ENCODE data around the gene CHST8.

The CHST8 gene

DNA sequence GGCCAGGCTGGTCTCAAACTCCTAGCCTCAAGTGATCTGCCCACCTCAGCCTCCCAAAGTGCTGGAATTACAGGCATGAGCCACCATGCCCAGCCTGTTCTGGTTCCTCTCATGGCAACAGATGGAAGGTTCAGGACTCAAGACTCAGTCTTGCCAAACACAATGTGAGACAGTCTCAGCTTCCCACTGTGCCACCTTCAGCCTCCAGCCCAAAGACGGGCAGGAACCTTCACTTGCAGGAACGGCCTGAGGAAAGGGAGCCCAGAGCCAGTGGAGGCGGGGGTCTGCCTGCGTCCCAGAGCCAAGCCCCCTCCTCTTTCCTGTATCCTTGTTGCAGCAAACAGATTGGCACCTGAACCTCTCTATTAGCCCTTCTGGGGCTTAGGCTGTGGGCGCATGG lies 2.9 kb upstream of the CHST8 start:
- DNase-seq (ENCODE audit: low read depth in 2 of 2), result no peak

DNA sequence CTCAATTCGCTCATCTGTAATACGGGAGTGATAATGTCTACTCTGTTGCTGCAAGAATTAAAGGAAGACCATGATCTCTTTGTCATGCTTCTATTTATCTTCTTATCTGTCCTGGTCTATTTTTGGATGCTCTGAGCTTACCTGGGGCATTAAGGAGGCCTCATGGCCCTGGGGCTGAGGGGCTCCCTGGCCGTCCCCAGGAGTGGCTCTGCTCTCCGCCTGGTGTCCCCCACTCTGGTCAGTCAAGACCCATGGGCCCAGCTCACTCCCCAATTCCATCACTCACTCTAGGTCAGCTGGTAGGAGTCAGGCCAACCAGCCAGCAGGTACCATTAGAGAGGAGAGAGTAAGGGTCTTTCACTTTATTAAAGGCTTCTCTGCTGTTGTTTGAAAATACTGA lies 1.1 kb upstream of the CHST8 start:
- no peak for DNase-seq (ENCODE audit: low read depth in 2 of 2)

DNA sequence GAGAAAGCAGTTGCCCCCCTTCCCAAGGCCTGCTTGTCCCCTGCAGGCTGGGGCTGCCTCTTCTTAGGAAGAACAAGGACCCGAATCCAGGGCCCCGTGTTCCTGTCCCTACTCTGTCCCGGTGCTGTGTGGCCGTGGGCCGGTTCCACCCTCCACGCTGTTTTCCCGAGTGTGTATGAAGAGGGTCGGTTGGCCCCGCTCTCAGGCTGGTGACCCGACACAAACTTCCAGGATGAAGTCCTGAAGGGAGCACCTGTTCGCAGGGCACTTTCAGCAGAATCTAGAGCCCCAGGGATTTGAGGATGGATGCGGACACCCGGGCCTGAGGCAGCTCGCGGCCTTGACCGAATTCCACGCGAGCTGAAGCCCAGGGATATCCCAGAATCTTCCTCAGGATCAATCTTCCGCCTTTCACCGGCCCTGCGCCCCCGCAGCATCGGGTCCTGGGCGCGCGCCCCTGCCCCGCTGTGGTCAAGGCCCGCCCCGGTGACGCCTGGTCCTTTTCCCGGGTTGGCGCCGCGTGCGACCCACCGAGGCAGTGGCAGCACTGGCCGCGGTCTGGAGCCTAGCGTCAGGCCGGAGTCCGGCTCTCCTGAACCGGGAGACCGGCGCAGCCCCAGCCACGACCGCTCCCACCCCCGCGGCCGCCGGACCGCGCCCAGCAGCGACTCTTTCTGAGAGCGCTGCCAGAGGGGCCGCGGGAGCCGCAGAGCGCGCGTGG lies 528 bp upstream of the CHST8 start:
- no peak for DNase-seq (ENCODE audit: low read depth in 2 of 2)

DNA sequence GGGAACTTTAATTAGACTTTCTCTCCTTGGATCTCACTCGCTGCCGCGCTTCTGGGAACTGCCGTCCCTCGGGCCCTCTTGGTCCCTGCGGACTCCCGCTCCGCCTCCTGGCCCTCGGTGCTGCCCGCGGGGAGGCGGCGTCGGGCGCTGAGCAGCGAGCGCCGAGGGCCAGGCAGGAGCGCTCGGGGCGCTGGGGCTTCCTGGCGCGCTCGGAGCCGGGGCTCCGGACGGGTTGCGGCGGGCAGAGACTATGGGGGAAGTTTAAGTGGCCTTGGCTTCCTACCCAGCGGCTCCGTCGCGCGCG lies 704 bp downstream of the CHST8 start:
- DNase-seq (ENCODE audit: low read depth in 2 of 2), result no peak

DNA sequence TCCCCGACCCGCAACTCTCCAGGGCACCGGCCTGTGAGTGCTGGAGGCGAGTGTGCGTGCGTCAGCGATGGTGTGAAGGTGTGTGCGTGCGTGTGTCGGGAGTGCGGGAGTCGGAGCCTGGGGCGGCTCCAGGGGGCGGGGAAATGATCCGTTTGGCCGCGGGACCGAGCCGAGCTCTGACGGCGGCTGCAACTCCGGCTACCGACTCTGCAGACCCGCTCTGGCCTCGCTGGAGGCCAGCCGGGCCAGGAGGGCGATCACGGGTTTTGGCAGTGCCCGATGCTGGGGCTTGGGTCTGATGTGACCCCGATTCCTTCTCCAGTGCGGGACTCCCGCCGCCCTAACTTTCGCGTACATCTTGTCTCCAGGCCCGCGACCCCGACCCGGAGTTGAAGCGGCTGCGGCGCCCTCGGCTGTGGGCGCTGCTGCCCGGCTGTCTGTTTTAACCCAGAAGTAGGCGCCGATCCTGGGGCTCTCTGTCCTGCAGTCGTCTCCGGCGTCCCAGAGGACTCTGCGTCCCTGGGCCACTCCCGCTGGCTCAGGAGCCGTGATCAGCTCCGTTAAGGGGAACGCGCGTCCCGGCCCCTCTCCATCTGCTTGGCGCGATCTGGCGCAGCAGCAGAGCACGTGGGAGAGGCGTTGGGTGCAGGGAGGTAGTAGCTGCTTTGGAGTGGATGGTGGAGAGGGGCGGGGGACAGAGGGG lies 1.2 kb downstream of the CHST8 start:
- no peak for DNase-seq (ENCODE audit: low read depth in 2 of 2)

DNA sequence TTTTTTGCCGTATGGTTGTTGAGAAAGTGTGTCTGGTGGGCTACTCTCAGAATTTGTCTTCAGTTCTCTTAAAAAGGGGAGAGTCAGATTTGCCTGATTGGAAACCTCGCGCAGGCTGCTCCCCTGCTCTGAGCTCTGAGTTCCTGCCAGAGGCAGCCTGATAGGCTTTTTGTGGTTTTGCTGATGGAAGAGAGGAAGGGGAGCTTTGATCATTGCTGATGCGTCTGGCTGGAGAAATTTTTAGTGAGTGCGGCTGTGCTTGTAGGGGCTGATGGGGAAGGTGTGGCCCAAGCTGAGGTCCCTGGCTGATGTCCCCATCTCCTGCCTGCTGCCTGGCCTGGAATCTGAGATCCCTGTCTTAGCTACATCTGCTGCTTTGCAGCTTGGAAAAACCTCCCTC lies 2.8 kb downstream of the CHST8 start:
- no peak for DNase-seq (ENCODE audit: low read depth in 2 of 2)

DNA sequence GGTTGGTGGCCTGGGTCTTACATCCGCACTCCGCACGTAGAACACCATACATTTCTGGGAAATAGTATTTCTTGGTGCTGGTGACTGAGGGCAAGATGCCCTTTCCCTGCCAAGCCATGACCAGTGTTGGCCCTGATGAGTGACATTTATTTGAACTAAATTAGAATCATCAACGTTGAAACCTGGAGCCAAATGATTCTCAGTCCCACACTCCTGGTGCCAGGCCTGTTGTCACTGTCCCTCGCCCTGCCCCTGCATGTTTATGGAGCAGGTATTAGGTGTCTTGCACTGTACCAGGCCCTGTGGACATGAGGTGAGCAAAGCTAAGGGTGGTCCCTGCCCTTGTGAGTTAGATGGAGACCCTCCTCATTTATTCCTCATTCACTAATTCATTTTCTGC lies 5.8 kb downstream of the CHST8 start:
- no peak for DNase-seq (ENCODE audit: low read depth in 2 of 2)

DNA sequence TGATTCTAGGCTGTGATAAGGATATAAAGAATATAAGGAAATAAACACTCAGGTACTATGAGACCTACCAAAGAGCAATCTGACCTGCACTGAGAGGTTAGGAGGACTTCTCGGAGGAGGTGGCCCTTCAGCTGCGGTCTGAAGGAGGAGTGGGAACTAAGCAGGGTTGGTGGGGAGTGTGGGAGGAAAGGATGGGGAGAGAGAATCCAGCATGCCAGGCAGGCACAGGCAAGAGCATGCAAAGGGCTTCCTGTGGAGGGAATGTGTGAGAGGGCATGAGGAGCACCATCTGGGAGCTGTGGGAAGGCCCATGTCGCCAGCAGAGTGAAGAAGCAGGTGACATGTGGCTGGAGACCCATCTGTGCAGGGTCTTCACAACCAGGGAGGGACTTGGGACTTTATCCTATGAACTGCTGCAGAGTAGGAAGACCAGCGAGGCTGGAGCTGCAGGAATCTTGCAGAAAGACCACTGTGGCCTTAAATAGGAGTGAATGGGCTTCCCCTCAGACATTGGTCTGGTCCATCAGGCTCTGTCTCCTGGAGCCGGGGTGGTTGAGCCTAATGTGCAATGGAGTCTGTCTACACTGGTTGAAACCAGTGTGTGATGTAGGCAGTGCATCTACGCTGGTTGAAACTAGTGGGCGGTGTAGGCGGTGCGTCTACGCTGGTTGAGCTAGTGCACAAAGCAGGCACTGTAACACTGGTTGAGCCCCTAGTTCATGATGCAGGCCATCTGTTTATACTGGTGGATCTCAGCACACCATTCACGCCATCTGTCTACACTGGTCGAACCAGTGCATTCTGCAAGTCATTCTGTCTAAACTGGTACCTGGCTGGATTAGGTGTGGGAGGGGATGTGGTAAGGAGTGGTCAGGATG lies 6.4 kb downstream of the CHST8 start:
- DNase-seq (ENCODE audit: low read depth in 2 of 2), result no peak

DNA sequence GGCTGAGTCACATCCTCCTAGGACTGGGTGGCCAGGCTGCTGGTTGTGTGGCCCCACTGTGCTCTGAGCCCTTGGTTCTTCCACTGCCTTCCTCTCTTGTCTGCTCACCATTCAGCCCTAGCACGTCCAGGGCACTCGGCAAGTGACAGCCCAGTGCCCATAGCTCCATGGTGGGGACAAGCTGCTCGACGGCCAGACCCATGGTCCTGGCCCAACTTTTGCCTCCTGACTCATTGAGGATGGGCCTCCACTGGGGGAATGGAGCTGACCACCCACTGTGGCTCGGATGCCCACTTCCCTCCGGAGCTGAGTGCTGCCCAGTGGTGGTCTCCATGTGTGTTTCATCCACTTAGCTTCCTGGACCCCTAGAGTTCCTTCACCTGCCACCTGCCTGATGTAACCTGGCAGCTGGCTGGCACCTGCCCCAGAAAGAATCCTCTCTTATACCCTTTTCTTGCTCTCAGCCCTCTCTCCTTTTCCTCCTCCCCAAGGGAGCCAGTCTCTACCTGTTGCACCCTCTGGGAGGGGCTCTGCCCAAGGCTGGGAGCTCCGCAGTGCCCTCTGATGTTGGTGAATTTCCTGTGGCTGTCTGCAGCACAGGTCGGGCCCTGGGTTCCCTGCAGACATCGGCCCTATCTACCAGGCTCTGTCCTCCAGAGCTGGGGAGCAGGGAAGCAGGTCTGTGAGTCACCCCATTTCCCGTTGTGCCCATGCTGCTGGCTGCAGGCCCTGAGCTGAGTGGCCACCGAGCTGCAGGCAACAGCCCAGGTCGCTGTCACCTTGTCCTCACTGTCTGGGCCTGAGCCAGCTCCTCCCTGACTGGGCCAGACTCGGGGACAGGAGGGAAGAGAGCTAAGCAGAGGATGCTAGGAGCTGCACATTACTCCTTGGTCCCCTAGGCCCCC lies 7.4 kb downstream of the CHST8 start:
- no peak for DNase-seq (ENCODE audit: low read depth in 2 of 2)

DNA sequence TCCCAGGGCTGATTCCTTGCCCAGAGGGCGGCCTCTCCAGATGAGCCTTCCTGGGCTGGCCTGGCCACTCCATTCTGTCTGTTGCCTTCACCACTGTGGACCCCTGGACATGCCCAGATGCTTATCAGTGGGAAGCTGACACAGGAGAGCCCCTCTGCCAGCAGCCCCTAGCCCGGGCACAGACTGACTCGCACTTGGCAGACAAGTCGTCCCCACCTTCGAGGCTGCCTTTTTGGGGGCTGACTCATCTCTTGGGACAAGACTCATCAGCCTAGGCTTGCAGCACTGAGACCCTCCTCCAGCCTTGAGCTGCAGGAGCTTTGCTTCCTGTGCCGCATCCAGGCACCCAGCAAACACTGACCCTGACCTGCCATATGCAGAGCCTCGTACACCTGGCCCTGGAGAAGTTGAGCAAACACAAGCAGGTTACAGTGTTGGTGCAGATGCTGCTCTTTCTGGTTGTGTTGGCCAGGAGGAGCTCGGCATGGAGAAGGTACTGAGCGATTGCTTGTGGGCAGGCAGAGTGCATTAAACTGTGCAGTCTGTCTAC lies 8.1 kb downstream of the CHST8 start:
- no peak for DNase-seq (ENCODE audit: low read depth in 2 of 2)

DNA sequence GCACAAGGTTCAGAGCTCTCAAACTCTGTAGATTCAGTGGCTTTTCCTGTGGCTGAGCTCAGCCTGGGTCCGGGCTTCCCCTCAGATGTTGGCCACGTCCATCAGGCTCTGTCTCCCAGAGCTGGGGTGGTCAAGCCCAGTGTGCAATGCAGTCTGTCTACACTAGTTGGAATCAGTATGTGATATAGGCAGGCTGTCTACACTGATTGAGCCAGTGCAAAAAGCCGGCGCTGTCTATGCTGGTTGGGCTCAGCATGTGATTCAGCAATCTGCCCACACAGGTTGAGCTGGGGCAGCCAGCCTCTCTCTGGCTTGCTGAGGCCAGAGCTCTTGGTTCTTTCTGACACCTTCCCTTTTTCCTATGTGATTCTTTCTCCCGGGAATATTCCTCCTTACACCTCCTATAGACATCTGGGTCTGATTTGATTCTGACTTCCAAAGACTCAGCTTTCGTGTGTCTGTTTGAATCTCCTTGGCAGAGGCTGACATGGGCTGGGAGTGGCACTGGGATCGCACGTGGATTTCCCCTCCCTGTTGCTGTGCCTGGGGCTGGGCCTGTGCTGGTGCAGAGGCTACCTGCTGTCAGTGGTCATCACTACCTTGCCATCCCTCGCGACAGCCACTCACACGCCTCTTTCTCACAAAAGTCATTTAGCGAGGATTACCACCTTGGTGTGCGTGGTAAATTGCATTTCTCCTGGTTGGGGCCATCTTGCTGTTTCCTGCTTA lies 9.3 kb downstream of the CHST8 start:
- no peak for DNase-seq (ENCODE audit: low read depth in 2 of 2)

DNA sequence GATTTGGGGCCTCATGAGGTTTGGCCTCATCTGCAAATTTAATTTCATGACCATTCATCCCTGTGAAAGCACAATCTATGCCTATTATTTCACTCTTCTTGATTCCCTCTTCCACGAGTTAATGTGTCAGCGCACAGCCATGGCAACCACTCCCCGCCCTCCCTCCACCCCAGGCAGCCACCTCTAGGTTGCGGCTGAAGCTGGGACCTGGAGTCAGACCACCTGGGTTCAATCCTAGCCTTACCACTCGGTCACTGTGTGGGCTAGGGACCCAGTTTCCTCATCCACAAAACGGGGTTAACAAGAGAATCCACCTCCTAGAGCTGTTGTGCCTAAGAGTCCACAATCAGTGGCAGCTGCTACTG lies 9.8 kb downstream of the CHST8 start:
- no peak for DNase-seq (ENCODE audit: low read depth in 2 of 2)

DNA sequence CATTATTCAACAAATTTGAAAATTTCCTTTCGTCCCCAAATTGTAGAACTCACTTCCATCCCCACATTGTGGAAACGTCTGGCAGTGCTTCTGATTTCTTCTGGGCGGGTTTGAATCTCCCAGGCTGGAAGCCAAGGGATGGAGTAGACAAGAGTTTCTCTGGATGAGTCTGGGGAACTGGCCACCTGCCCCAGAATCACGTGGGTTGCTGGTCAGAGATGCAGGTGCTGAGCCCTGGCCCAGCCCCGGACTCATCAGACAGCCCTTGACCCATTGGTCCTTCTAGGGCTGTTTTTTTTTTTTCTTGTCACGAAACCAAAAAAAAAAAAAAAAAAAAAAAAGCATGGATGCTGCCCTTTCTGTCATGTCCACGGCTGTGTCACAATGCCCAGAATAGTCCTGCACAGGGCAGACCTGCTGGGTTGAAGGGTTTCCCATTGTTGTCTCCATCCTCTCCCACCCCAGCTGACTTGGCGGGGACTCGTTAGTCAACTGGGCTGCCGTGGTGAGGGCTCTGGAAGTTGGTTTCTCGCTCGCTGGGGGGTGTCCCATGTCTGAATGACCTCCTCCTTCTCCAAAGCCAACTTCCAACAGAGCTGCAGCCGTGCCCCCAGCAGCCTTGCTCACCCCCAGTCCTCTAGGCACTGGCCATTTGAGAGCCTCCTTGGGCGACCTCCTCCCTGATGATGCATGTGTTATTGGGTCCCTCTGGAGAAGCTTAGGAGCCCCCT lies 12.8 kb downstream of the CHST8 start:
- DNase-seq (ENCODE audit: low read depth in 2 of 2), result no peak

DNA sequence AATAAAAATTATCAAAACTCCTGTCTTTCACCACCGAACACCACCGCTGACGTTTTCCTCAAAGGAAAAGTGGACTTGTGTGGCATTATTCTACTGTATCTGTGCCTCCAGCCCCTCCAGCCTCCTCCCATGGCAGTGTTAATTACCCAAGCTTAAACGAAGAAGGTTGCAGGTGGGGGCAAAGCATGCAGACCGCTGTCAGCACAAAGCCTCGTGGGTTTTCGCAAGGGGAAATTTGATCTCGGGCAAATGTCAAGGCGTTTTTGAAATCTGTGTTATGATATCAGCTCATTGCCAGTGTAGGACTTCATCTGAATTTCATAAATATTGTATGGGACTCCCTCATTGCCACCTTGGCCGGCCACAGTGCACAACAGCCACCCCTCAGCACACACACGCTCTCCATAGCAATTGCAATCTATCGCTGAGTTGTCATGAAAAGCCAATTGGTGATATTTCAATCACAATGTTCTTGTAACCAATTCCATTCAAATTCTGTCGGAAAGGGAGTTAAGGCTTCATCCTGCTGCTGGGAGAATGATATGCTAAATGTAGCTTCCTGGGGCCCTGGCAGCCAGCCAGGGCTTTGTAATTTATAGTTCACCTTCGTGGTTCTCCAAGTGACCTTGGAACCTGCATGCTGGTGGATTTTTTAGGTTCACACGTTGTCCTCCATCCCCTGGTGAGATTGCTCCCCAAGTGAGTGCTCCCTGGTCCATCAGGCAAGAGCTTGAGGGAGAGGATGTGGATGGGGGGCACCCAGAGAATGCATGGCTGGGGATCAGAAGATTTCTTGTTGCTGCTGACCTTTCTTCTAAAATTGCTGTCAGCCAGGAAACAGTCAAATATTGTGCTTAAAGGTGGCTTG lies 16.6 kb downstream of the CHST8 start:
- DNase-seq (ENCODE audit: low read depth in 2 of 2), result no peak

DNA sequence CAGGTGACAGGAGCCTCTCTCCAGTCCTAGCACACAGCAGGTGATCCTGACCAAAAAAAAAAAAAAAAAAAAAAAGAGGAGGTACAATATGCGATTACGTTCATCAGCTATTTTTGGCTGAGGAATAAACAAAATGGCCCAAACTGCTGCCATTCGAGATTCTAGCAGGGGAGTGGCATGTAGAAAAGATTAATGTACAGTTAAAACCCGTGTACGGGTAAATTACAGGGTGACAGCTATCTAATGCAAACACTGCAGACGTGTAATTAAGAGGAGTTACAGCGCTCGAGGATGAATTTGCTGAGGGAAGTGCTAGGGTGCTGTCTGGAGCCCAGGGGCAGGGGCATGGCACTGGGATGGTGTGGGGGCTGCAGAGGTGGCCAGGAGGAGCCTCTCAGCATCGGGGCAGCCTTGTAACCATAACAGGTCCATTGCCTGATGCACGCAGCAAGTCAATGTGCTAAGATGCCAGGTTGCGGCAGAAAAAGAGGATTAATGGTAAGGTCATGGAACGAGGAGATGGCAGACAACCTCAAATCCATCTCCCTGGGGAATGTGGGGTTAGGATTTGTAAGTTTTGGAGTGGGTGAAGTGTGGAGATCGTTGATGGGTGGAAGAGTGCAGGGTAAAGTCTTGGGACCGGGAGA lies 17.4 kb downstream of the CHST8 start:
- DNase-seq (ENCODE audit: low read depth in 2 of 2), result no peak

DNA sequence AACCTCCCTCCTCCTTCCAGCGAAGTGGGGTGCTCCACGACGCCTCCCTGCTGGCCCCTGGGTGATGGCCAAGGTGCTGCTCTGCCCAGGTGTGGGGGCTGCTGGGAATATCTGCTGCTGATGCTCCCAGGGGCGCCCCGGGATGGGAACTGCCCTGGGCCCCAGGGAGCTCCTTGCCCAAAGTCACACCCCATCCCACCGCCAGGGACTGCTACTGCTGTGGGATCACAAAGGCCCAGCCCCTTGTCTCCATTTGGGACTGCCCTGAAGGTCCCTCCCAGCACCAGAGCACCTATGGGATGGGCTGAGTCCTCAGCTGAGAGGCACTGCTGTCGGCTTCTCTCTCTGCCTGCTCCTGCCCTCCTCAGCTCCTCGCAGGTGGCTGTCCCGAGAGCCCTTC lies 19.0 kb downstream of the CHST8 start:
- DNase-seq (ENCODE audit: low read depth in 2 of 2), result no peak

DNA sequence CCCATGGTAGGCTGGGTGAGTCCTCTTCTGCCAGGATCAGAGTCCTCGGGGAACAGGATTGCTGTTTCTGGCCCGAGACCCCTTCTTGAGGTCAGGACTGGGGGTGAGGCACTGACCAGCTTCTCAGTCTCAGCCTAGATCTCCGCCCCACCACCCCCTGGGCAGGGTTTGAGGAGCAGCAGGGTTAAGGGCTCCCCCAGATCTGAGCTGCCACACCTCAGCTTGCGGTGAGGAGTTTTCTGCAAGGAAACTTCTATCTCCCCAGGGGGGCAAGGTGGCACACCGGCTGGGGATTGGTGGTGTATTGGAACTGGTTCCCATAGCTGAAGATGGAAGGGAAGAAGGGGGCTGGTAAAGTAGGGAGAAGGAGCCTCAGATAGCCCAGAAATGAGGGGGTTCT lies 19.5 kb downstream of the CHST8 start:
- no peak for DNase-seq (ENCODE audit: low read depth in 2 of 2)

DNA sequence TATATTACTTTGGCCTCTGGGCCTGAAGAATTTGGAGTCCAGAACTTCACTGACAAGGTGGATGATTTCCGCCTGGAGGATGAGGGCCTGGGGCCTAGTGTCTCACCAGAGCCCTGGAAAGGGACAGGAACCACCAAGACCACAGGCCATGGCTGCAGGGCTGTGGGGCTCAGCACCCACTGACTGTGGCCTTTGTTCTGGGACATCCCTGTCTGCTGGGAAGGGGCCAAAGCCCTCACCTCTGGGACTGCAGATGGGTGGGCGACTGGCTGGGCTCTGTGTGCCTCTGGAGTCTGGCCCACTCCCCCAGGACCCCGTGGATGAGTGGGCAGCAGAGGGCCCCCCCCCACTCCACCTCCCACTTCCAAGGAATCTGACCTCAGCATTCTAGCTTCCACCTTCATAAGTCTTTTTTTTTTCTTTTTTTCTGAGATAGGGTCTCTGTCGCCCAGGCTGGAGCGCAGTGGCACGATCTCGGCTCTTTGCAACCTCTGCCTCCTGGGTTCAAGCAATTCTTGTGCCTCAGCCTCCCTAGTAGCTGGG lies 20.3 kb downstream of the CHST8 start:
- DNase-seq (ENCODE audit: low read depth in 2 of 2), result no peak
